ENCODE results near the gene TEX50.

- TF ChIP-seq POLR2A (IDR thresholded peaks at IDR 0.05) (no peak), CTCF (IDR thresholded peaks at IDR 0.05) (no peak)
Measured at GRCh38 chr1:173638043-173639021, 3.2 kb downstream of the TEX50 start.
